HG02943 (cell line): ENCODE results near the gene GAD1.
A peak's percentile ranks its signal among the peaks of the same experiment; 100 is the strongest.

Experiments used
- ATAC-seq: cut with Tn5 transposase; IDR thresholded peaks from one replicate; pipeline ENCODE4 v1.9.1; 2021; ENCODE audit warnings: mild to moderate bottlenecking, low read depth, moderate library complexity; ENCODE audit not compliant: unreplicated experiment

GAD1 gene

GRCh38 chr2:170840717-170841210 is 24.1 kb downstream of the GAD1 start:
- ATAC-seq = no peak

- ATAC-seq = no peak
Observed at GRCh38 chr2:170842785-170843184, 26.1 kb downstream of the GAD1 start.

DNA sequence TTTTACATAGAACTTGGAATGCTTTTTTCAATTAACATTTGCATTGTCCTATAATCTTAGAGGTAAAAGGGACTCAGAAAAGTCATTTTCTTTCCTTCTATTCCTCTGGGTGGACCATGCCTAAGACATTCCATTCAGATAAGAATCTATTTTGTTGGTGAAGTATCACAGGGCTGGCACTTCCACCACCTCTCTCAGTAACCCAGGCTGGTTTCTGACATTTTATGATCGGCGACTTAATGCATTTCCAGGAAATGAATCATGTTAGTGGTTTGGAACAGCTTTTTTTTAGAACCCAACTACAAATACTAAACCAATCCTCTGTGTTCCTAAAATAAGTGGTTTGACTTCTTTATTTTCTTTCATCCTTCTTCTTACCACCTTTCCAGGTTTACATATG is 27.0 kb downstream of the GAD1 start:
- no peak for ATAC-seq

DNA sequence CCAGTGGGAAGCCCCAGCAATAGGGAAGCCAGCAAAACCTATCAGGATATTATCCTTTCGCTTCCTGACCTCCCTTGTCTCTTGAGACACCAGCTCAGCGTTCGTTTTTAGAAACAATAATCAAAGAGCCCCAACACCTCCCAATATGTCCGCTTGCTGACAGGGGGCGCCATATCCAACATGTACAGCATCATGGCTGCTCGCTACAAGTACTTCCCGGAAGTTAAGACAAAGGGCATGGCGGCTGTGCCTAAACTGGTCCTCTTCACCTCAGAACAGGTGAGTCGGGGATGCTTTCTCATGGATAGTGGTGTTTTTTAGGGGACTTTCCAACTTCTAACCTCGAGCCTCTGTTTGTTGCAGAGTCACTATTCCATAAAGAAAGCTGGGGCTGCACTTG is 28.7 kb downstream of the GAD1 start:
- ATAC-seq = no peak

- ATAC-seq = no peak
Observed at GRCh38 chr2:170846314-170846713, 29.6 kb downstream of the GAD1 start.

GRCh38 chr2:170847716-170848115 is 31.0 kb downstream of the GAD1 start:
- ATAC-seq = no peak

DNA sequence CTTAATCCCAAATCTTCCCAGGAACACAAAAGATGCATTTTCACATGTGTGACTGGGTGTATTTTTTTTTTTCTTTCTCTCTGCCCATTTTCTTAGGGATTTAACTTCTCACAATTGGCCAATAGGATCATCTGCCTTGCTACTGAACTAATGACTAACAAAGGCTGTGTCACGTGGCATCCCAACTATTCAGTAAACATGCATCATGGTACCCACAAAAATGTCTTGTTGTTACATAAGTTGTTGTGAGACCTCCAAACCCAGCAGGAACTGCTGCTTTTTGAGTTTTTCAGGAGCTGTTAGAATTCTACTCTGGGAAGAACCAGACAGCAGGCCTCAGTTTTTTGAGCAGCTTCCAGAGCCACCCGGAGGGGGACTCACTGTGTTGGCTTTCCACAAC is 31.9 kb downstream of the GAD1 start:
- no peak for ATAC-seq

GRCh38 chr2:170850251-170850650 is 33.6 kb downstream of the GAD1 start:
- ATAC-seq = no peak

DNA sequence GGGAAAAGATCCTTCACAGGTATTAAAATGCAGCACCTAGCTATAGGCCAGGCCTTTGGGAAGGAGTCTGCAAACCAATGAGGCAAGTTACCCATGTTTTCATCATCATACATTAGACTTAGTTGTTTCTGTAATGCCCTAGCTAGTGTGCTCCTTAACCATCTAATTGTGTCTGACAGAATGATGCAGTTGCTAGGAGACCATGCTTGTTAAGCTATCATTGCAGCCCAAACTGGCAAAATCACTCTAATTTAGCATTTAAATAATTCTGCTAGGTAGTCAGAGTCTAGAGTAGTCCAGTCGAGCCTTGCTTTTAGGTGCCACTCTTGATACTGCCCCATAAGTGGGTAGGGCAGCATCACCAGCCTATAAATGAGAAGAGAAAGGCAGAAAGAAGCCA is 34.9 kb downstream of the GAD1 start:
- ATAC-seq = no peak

DNA sequence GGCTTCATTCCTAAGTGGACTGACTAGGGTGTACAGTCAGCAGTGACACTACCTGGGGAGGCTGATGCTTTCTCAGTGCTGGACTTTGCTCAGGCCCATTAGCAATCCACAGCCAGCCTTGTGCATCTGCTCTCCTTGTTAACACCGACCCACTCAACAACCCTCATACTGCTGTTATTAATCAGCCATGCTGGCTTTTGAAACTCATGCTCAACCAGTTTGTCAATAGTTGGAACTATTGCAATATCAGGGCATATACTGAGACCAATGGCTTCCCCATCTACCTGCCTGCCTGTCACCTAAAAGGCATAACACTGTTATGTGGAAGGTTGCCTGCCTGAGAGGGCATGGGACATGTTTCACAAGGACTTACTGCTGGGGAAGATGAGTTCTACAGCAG is 39.4 kb downstream of the GAD1 start:
- no peak for ATAC-seq

DNA sequence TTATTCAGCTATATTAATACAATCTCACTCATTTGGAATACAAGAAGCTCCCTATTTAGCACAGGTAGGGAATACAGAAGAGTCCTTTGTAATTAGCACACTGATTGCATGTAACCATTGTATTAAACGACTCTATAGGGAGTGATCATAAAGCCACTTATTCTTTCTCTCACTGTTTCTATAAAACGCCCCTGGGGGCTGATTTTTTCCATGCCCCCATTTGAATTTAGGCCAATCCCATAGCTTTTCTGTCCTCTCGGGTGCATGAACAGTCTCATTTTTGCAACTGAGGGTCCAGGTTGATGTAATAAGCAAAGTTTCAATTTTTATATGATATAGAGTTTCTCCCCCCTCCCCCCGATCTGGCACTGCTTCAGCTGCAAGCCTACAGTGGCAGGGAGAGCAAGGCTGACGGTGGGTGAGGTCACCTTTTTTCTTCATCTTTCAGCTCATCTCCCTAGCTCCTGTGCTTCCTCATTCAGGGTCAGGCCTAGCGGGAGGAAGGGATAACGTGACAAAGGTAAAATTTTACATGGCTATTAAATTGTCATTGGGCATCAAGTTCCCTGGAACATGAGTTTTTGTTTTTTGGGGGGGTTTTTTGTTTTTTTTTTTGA is 45.7 kb downstream of the GAD1 start:
- no peak for ATAC-seq

DNA sequence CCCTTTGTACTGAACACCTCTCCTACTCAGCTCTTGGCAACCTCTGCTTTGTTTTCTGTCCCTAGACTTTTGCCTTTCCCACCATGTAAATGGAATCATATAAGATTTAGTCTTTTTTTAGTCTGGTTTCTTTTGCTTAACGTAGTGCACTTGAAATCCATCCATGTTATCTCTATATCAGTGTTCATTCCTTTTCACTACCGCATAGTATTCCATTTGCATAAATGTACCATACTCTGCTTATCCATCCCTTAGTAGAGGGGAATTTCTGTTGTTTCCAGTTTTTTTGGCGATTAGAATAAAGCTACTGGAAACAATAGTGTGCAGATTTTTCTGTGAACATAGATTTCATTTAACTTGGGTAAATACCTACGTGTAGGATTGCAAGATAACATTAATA is 46.4 kb downstream of the GAD1 start:
- no peak for ATAC-seq

DNA sequence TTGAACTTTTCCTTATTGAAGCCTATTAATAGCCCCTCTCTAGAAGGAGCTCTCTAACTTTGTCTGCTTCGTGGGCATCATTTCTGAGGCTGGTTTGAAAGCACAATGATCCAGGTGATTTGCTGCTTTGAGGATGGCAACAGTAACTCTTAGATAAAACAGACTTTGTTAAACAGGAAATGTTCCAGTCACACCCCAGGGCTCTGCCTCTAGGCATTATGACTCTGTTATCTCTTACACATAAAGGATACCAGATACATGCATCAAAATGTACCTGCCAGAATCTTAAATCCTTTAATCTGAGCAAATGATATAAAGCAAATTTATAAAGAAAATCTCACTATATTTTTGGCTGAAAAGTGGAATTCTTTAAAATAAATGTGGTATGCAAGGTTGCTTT is 52.3 kb downstream of the GAD1 start:
- ATAC-seq = no peak

- no peak for ATAC-seq
Observed at GRCh38 chr2:170869461-170869860, 52.8 kb downstream of the GAD1 start.

GRCh38 chr2:170873035-170873692 is 56.5 kb downstream of the GAD1 start:
- ATAC-seq = peak; percentile 85

GRCh38 chr2:170878066-170878465 is 61.4 kb downstream of the GAD1 start:
- ATAC-seq = no peak

- no peak for ATAC-seq
Observed at GRCh38 chr2:170878505-170878904, 61.8 kb downstream of the GAD1 start.

- ATAC-seq = no peak
Observed at GRCh38 chr2:170881840-170882239, 65.2 kb downstream of the GAD1 start.

GRCh38 chr2:170882758-170883157 is 66.1 kb downstream of the GAD1 start:
- ATAC-seq = no peak

GRCh38 chr2:170883683-170884082 is 67.0 kb downstream of the GAD1 start:
- no peak for ATAC-seq

DNA sequence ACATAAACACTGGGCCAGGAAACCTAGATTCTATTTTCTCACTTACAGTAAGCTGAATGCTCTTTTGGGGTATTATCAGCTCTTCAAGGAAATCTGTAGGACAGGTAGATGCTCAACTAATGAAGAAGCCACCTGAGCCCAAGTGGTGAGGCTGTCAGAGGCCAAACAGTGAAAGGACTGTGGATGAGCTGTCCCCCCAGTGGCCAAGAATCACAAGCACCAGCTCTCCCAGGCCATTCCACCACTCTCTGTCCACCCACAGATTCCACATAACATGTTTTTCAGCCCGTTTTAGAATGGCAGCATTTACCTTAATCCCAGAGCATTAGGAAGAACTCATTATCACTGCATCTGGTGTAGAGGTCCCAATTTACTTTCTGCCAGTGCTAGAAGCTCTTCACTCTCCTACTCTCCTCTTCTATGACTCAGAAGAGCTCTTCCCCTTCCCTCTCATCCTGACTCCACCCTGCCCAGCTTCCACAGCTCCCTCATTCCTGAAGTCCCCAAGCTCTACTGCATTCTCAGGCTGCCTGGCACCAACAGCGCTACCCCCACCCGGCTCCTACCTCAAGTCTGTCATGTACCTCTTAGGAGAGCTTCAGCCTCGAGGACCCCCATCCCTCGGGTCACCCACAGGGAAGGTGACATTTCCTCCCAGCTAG is 68.6 kb downstream of the GAD1 start:
- ATAC-seq = no peak

GRCh38 chr2:170886386-170886785 is 69.7 kb downstream of the GAD1 start:
- no peak for ATAC-seq
